MCF 10A (cell line): Measurements from ENCODE around the gene RNF223. TPM values are rescaled to one million over a fixed set of nuclear protein-coding genes. Genes with fewer than 3 reads are reported as not detected.

ENCODE experiments used
- BruUV-seq: library from RNA; stranded (reverse); fragments of 400-500 nt; replicated peaks from 2 replicates; lab custom pipeline; 2021; lab: Mats Ljungman, UMichigan
- CTCF ChIA-PET: fragments of 300-600 bp; sonication (Branson Sonifier 250); formaldehyde crosslinking; extraction: SDS; loops from one replicate; lab custom pipeline; 2021; ENCODE audit warnings: antibody characterized with exemption, inconsistent platforms; lab: Yijun Ruan, JAX
- POLR2A ChIA-PET: fragments of 300-600, 350-650 bp; sonication (Branson Sonifier 250); formaldehyde crosslinking; extraction: SDS; loops from one replicate; lab custom pipeline; 2020; ENCODE audit warnings: antibody characterized with exemption, inconsistent platforms; lab: Yijun Ruan, JAX
- DNase-seq: peaks from one replicate; pipeline ENCODE4 v3.0.0-alpha.2; 2018; ENCODE audit not compliant: unreplicated experiment
- H3K27ac Mint-ChIP-seq: one replicate; pipeline ENCODE4 v1.8.0; 2022; ENCODE audit warnings: mild to moderate bottlenecking, low read depth, mixed read lengths; ENCODE audit not compliant: unreplicated experiment
- H3K27me3 Mint-ChIP-seq: one replicate; pipeline ENCODE4 v1.8.0; 2022; ENCODE audit warnings: mixed read lengths; ENCODE audit not compliant: insufficient read depth, unreplicated experiment
- H3K36me3 Mint-ChIP-seq: one replicate; pipeline ENCODE4 v1.8.0; 2022; ENCODE audit warnings: mild to moderate bottlenecking, moderate library complexity, mixed read lengths; ENCODE audit not compliant: insufficient read depth, unreplicated experiment
- H3K4me1 Mint-ChIP-seq: one replicate; pipeline ENCODE4 v1.8.0; 2022; ENCODE audit warnings: mixed read lengths; ENCODE audit not compliant: insufficient read depth, unreplicated experiment
- H3K4me3 Mint-ChIP-seq: one replicate; pipeline ENCODE4 v1.8.0; 2022; ENCODE audit warnings: mild to moderate bottlenecking, moderate library complexity, mixed read lengths; ENCODE audit not compliant: unreplicated experiment
- H3K9me3 Mint-ChIP-seq: one replicate; pipeline ENCODE4 v1.8.0; 2022; ENCODE audit warnings: mixed read lengths; ENCODE audit not compliant: unreplicated experiment
- CTCF ChIP-seq: fragments of 200-600 bp; IDR thresholded peaks from one replicate; pipeline ENCODE4 v1.8.0; 2022; ENCODE audit warnings: antibody characterized with exemption, mild to moderate bottlenecking; ENCODE audit not compliant: unreplicated experiment
- intact Hi-C: fragments of 100-400 bp; cut with micrococcal nuclease; formaldehyde crosslinking; loops from 2 replicates; pipeline ENCODE4 v1.14.1; 2022
- total RNA-seq: library from RNA; stranded (reverse); gene quantifications from 2 replicates; pipeline ENCODE4 v1.2.3, GENCODE V29; 2022

The RNF223 gene
- total RNA-seq, 1 experiment from 2014 or later, result 0.30 TPM

- POLR2A ChIA-PET, result no interaction called here
- no peak for DNase-seq
- Mint-ChIP-seq H3K4me3 (no peak overlapping the region), H3K9me3 (no peaks in the 10 kb centered on the region), H3K27me3 (no peaks in the 10 kb centered on the region), H3K27ac (no peak overlapping the region), H3K4me1 (peaks cover under 1% of the 10 kb centered on the region), H3K36me3 (peaks cover 20% of the 10 kb centered on the region)
- no TSS peak for BruUV-seq
- TF ChIP-seq CTCF, result no peak
- intact Hi-C loops, result no loop called here
- CTCF ChIA-PET, result interaction anchor here (1.6 kb wide), 1 partner anchor 10 kb away, joined by 5 read pairs; no protein-coding TSS in a partner anchor
Observed at GRCh38 chr1:1053022-1053421, 21.1 kb downstream of the RNF223 start.

DNA sequence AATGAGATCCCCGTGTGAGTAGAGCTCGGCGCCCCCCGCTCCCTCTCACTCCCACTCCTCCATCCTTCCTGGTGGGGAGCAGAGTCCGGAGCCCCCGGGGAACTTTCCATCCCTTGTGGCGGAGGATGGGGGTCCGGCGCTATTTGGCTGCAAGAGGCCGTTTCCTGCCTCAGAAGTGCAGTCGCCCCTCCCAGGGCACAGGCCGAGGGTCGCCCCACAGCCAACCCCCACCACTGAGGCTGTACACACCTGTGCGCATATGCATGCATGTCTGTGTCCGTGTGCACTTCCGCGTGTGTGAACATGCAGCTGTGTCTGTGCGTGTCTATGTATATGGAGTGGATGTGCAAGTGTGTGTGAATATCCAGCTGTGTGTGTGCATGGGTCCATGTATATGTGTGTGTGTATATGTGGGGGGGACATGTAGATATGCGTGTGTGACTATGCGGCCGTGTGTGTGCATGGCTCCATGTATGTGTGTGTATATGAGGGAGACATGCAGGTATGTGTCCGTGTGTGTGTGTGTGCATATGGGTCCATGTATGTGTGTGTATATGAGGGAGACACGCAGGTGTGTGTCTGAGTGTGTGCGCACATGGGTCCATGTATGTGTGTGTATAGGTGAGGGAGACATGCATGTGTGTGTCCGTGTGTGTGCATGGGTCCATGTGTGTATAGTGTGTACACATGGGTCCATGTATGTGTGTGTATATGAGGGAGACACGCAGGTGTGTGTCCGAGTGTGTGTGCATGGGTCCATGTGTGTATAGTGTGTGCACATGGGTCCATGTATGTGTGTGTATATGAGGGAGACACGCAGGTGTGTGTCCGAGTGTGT lies 21.9 kb downstream of the RNF223 start:
- no peaks in the 10 kb centered on the region for H3K27me3 Mint-ChIP-seq
- no peaks in the 10 kb centered on the region for H3K9me3 Mint-ChIP-seq
- no peak overlapping the region for H3K4me3 Mint-ChIP-seq
- H3K27ac Mint-ChIP-seq, result no peak overlapping the region
- intact Hi-C loops, result no loop called here
- ChIA-PET CTCF (interaction anchor here (1.2 kb wide), 1 partner anchor 68 kb away, joined by 4 read pairs; no protein-coding TSS in a partner anchor), POLR2A (no interaction called here)
- no peak for TF ChIP-seq CTCF
- no peaks in the 10 kb centered on the region for H3K4me1 Mint-ChIP-seq
- no peak for DNase-seq
- peaks cover 23% of the 10 kb centered on the region for H3K36me3 Mint-ChIP-seq
- no TSS peak for BruUV-seq

GRCh38 chr1:1051127-1051810 lies 22.8 kb downstream of the RNF223 start:
- Mint-ChIP-seq H3K36me3 (peaks cover 32% of the 10 kb centered on the region), H3K27me3 (no peaks in the 10 kb centered on the region), H3K4me1 (no peaks in the 10 kb centered on the region), H3K9me3 (no peaks in the 10 kb centered on the region), H3K27ac (no peak overlapping the region), H3K4me3 (no peak overlapping the region)
- POLR2A ChIA-PET, result no interaction called here
- no peak for TF ChIP-seq CTCF
- DNase-seq, result no peak
- intact Hi-C loops, result no loop called here
- no TSS peak for BruUV-seq
- CTCF ChIA-PET, result interaction anchor here (0.6 to 1.2 kb wide), 2 partner anchors 41 to 67 kb away, joined by 3 to 4 read pairs; no protein-coding TSS in a partner anchor

GRCh38 chr1:1050577-1051052 lies 23.5 kb downstream of the RNF223 start:
- Mint-ChIP-seq H3K27ac (no peak overlapping the region), H3K4me3 (no peak overlapping the region), H3K27me3 (no peaks in the 10 kb centered on the region), H3K9me3 (no peaks in the 10 kb centered on the region), H3K36me3 (peaks cover 39% of the 10 kb centered on the region), H3K4me1 (no peaks in the 10 kb centered on the region)
- POLR2A ChIA-PET, result no interaction called here
- BruUV-seq, result no TSS peak
- TF ChIP-seq CTCF, result no peak
- intact Hi-C loops, result no loop called here
- DNase-seq, result no peak
- CTCF ChIA-PET, result interaction anchor here (0.6 to 1.2 kb wide), 2 partner anchors 42 to 66 kb away, joined by 3 to 4 read pairs; no protein-coding TSS in a partner anchor
